ENCODE results near the gene SCLT1. TPM values are rescaled to one million over a fixed set of nuclear protein-coding genes. Genes with fewer than 3 reads are reported as not detected.

The SCLT1 gene
- polyA plus RNA-seq, 5 donors = 13.8 to 26.8 (median 20.3) TPM

GRCh38 chr4:128844931-128845330 lies 248.4 kb downstream of the SCLT1 start:
- DNase-seq = no peak

DNA sequence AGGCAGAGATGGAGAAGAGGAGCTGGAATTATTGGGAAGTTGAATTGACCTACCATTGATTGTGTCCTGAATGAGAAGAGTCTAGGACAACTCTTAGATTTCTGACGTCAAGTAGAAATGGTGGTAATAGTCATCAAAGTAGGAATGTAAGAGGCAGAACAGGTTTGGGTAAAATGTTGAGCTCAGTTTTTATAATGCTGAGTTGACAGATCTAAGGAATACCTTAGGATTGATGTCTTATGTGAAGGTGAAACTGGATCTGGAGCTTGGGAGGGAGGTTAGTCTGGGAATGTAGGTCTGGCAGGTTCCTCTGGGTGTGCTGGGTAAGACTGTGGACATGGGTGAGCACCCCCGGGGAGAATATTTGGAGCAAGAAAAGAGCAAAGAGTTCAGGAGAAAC lies 251.9 kb downstream of the SCLT1 start:
- no peak for DNase-seq

DNA sequence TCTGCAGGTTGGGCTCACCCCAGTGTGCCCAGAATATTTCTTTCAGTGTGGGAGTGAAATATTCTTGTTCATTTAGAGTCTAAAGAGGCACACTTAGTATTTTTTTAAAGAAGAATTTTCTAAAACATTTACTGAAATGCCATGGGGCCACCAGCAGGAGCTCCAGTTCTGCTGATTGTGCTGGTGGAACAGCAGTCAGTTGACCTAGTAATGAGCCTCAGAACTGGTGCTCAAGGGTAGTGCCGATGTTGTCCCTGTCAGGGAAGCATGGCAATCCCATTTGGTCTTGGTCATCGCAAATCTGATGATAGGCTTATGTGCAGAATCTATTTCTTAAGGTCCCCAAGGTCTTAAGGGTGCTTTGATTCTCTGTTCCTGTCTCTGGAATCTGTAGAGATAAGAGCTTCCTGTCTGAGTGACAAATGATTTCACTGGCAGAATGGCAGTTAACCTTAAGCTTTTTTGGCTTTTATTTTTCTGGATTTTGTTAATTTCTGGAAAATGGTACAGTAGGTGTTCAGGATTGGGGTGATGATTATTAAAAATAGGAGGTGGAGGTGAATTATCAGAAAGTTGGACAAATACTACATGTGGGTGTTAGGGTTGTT lies 252.5 kb downstream of the SCLT1 start:
- DNase-seq = no peak

GRCh38 chr4:128837679-128838078 lies 255.7 kb downstream of the SCLT1 start:
- DNase-seq = no peak

- DNase-seq = no peak
Observed at GRCh38 chr4:128837198-128837597, 256.1 kb downstream of the SCLT1 start.

GRCh38 chr4:128835498-128836222 lies 257.7 kb downstream of the SCLT1 start:
- peak in 1 of 2 donors; percentile 56 for DNase-seq

Other genes with a start within 250 kb of the SCLT1 start
- gene C4orf33, start 2.6 kb upstream of the SCLT1 start, polyA plus RNA-seq (ENCODE audit: insufficient read depth in 1 of 5, insufficient read length in 5 of 5, low replicate concordance in 1 of 5) = 10 to 100 TPM; 16.5 to 25.1 (median 19.6) TPM

Measured in right lung (tissue), 5 donors.